Dendritic cell treated with granulocyte-macrophage colony-stimulating factor and Interleukin-4, amounts not matched to agents 40 ng/mL and 50 ng/mL, for 4 days (primary cell): ENCODE data around the gene RASA1.

Source experiments
- H3K27ac Mint-ChIP-seq: one replicate; pipeline ENCODE4 v1.8.0; 2022; ENCODE audit warnings: mild to moderate bottlenecking, mixed read lengths
- H3K27me3 Mint-ChIP-seq: one replicate; pipeline ENCODE4 v1.8.0; 2022; ENCODE audit warnings: mild to moderate bottlenecking, mixed read lengths
- H3K36me3 Mint-ChIP-seq: one replicate; pipeline ENCODE4 v1.8.0; 2022; ENCODE audit warnings: low read depth, mixed read lengths
- H3K4me1 Mint-ChIP-seq: one replicate; pipeline ENCODE4 v1.8.0; 2022; ENCODE audit warnings: low read depth, mixed read lengths
- H3K4me3 Mint-ChIP-seq: one replicate; pipeline ENCODE4 v1.8.0; 2022; ENCODE audit warnings: mild to moderate bottlenecking, moderate library complexity, mixed read lengths
- H3K9me3 Mint-ChIP-seq: one replicate; pipeline ENCODE4 v1.8.0; 2022; ENCODE audit warnings: mixed read lengths
- intact Hi-C: fragments of 100-400 bp; cut with micrococcal nuclease; formaldehyde crosslinking; loops from one replicate; pipeline ENCODE4 v1.15.0; 2022

The RASA1 gene

DNA sequence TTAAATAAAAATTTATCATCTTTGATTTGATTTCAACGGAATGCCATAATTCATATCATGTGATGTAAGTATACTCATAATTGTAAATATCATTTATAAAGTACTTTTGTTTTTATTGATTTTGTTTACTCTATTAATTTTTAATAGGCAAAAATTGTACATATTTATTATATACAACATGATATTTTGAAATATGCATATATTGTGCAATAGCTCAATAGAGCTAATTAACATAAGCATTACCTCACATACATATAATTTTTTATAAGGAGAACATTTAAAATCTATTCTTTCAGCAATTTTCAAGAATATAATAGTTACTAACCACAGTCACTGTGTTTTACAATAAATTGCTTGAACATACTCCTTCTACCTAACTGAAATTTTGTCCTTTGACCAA is 170.0 kb downstream of the RASA1 start:
- no peak overlapping the region for H3K4me3 Mint-ChIP-seq
- H3K27me3 Mint-ChIP-seq: peaks cover 2% of the 10 kb centered on the region
- H3K27ac Mint-ChIP-seq: no peak overlapping the region
- H3K9me3 Mint-ChIP-seq: no peaks in the 10 kb centered on the region
- intact Hi-C loops: no loop called here
- no peaks in the 10 kb centered on the region for H3K4me1 Mint-ChIP-seq
- H3K36me3 Mint-ChIP-seq: no peaks in the 10 kb centered on the region

DNA sequence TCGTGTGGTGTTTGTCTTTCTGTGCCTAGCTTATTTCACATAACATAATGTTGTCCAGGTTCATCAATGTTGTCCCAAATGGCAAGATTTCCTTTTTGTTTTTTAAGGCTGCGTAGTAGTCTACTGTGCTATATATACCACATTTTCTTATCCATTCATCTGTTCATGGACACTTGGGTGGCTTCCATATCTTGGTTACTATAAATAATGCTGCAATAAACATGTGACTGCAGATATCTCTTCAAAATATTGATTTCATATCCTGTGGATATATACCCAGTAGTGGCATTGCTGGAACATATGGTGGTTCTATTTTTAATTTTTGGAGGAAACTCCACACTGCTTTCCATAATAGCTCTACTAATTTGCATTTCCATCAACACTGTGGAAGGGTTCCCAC is 170.5 kb downstream of the RASA1 start:
- peaks cover 2% of the 10 kb centered on the region for H3K27me3 Mint-ChIP-seq
- H3K4me1 Mint-ChIP-seq: no peaks in the 10 kb centered on the region
- intact Hi-C loops: no loop called here
- no peak overlapping the region for H3K4me3 Mint-ChIP-seq
- no peaks in the 10 kb centered on the region for H3K9me3 Mint-ChIP-seq
- no peak overlapping the region for H3K27ac Mint-ChIP-seq
- no peaks in the 10 kb centered on the region for H3K36me3 Mint-ChIP-seq
